ENCODE results near the gene CYB561D2. TPM values are rescaled to one million over a fixed set of nuclear protein-coding genes. Genes with fewer than 3 reads are reported as not detected.
A peak's percentile ranks its signal among the peaks of the same experiment; 100 is the strongest.

Gene CYB561D2
- polyA plus RNA-seq, 3 donors from 2014 or later: 120 to 158 (median 131) TPM

DNA sequence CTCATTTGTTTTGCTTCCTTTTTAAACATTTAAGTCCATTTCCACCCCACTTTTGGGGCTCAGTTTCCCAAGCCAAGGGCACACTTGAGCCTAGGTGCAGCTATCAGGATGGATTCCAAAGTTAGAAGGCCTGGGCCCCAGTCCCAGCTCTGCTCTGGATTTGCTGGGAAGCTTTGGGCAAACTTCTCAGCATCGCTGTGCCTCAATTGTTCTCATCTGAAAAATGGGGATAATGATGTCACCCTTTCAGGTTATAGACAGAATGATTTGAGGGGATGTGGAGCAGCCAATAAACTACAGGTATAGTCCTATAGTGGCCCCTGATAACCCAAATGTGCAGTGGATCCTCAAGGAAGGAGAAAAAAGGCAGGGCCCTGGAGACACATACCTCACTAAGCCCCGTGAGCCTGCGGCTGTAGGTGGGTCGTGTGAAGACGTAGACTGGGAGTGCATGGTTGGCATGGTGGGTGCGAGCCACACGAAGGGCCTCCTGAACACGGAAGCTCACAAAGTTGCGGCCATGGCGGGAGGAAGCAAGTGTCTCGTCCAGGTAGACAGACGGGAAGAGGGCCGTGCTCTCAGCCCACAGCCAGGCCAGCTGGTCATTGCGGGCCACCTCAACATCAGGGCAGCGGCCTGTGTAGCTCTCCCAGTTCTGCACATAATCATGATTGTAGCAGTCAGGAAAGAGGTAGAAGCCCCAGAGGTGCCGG, 31.3 kb upstream of the CYB561D2 start:
- DNase-seq: no peak
- Mint-ChIP-seq H3K4me1 (peaks cover 43 to 46% of the 10 kb centered on the region in 2 donors), H3K36me3 (peaks cover 0 to 4% (median 3%) of the 10 kb centered on the region in 3 donors), H3K4me3 (peak overlapping the region; percentile 62 to 96 (median 74)), H3K27ac (peak overlapping the region in 5 of 6 donors; percentile 74 to 79 (median 76)), H3K27me3 (ENCODE audit: low read depth in 3 of 3) (peaks cover 0 to 4% (median 4%) of the 10 kb centered on the region in 3 donors), H3K9me3 (no peaks in the 10 kb centered on the region)

DNA sequence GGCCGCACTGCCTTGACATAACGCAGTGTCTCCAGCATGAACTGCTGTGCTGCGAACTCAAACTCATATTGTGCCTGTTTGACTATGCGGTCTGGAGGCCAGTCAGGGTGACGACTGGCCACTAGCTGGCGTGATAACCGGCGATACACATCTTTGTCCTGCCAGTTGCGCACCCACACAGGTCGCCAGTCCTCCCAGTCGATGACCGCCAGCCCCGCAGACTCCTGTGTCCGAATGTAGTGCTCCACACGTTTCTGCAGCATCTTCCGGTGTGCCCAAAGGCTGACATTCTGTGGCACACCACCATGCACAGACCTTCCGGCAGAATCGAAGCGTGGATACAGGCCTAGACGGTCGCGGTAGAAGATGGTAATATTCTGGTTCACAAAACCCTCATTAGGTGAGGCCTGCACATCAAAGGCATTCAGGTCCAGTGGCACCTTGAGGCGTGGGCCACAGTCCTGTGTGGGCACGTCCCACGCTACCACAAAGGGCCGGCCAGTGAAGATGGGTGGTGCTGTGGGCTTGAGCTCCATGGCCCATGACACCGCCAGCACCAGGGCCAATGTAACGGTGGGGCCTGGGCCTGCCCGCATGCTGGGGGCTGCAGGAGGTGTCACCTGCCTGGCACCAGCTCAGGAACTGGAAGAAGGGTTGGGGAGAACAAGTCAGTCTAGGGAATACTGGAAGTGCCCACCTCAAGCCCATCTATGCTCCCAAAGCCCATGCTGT, 30.6 kb upstream of the CYB561D2 start:
- Mint-ChIP-seq H3K27me3 (ENCODE audit: low read depth in 3 of 3) (peaks cover 0 to 4% (median 4%) of the 10 kb centered on the region in 3 donors), H3K9me3 (no peaks in the 10 kb centered on the region), H3K4me3 (peak overlapping the region; percentile 91 to 96 (median 94)), H3K36me3 (peaks cover 0 to 3% (median 2%) of the 10 kb centered on the region in 3 donors), H3K4me1 (peaks cover 49 to 51% of the 10 kb centered on the region in 2 donors), H3K27ac (peak overlapping the region in 5 of 6 donors; percentile 78 to 94 (median 90))
- no peak for DNase-seq

DNA sequence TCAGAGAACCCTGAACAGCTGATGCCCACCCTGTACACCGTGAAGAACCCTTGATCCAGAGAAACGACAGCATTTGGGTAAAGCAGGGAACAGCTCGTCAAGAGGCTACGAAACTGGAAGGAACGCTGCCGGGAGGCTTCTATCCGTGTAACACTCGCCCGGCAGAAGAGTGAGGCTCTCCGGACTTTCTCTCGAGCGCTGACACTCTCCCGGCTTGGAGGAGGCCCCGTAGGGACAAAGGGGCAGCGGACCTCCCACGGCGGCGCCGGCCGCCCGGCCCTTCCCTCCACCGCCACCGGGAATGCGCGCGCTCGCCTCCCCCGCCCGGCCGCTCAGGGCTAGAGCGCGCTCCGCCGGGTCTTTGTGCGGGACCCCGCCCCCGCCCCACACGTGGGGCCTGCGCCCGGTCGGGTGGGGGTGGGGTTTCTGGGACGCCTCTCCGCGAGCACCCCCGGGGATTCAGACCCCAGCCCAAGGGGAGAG, 29.8 kb upstream of the CYB561D2 start:
- H3K4me1 Mint-ChIP-seq: peaks cover 48 to 50% of the 10 kb centered on the region in 2 donors
- H3K9me3 Mint-ChIP-seq: no peaks in the 10 kb centered on the region
- DNase-seq: no peak
- H3K27ac Mint-ChIP-seq: peak overlapping the region; percentile 69 to 94 (median 90)
- H3K4me3 Mint-ChIP-seq: peak overlapping the region; percentile 91 to 96 (median 94)
- H3K36me3 Mint-ChIP-seq: no peaks in the 10 kb centered on the region
- peaks cover 0 to 4% (median 4%) of the 10 kb centered on the region in 3 donors for H3K27me3 Mint-ChIP-seq (ENCODE audit: low read depth in 3 of 3)

DNA sequence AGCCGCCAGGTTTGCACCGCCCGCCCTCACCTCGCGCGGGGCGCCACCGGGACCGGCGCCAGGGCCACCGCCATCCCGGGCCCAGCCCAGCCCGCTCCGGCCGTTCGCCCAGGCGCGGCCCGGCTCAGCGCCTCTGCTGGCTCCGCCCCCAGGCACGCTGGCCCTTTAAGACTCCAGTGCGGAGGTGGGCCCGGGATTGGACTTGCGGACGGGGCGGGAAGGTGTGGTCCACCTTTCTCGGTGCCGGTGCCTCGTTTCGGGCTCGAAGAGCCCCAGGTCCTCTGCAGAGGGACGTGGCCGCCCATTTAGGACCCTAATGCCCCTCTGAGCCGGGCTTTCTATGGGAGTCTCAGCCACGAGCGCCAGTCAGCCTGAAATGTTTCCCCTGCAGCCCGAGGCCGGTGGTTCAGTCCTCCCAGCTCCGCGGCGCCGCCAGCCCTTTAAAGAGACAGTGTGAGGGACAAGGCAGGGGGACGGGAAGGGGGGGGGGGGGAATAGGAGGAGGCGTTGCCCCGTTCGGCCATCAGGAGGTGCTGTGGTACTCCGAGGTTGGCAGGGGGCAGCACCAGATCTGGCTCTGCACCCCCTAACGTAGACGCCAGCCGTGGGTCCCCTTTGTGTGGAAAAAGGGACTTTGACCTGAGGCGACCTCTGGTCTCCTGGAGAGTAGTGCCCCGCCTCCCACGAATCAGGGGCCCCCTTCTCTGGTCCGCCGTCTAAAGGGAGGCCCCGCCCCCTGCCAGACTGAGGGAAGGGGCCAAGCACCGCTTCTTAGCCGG, 29.1 kb upstream of the CYB561D2 start:
- Mint-ChIP-seq H3K36me3 (no peaks in the 10 kb centered on the region), H3K9me3 (no peaks in the 10 kb centered on the region), H3K4me1 (peaks cover 44 to 46% of the 10 kb centered on the region in 2 donors), H3K27ac (peak overlapping the region; percentile 80 to 92 (median 88)), H3K27me3 (ENCODE audit: low read depth in 3 of 3) (peaks cover 0 to 3% (median 2%) of the 10 kb centered on the region in 3 donors), H3K4me3 (peak overlapping the region; percentile 81 to 86 (median 85))
- DNase-seq: peak; percentile 80 to 82 (median 81)

DNA sequence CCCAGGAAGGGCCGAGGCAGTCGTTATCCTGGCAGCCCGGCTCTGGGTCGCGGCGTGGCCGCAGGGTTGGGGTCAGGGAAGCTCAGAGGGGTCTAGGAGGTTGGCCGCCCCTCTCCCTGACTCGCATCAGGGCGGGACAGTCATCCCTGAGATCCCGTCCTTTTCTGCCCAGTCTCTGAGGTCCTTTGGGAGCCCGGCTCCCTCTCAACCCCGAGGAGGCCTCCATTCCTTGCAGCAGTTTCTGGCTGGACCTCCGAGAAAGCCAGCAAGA, 28.6 kb upstream of the CYB561D2 start:
- no peaks in the 10 kb centered on the region for H3K36me3 Mint-ChIP-seq
- peak overlapping the region in 4 of 5 donors; percentile 82 to 86 (median 85) for H3K4me3 Mint-ChIP-seq
- peaks cover 0 to 2% (median 0%) of the 10 kb centered on the region in 3 donors for H3K27me3 Mint-ChIP-seq (ENCODE audit: low read depth in 3 of 3)
- H3K4me1 Mint-ChIP-seq: peaks cover 43 to 46% of the 10 kb centered on the region in 2 donors
- no peaks in the 10 kb centered on the region for H3K9me3 Mint-ChIP-seq
- no peak for DNase-seq
- H3K27ac Mint-ChIP-seq: no peak overlapping the region

DNA sequence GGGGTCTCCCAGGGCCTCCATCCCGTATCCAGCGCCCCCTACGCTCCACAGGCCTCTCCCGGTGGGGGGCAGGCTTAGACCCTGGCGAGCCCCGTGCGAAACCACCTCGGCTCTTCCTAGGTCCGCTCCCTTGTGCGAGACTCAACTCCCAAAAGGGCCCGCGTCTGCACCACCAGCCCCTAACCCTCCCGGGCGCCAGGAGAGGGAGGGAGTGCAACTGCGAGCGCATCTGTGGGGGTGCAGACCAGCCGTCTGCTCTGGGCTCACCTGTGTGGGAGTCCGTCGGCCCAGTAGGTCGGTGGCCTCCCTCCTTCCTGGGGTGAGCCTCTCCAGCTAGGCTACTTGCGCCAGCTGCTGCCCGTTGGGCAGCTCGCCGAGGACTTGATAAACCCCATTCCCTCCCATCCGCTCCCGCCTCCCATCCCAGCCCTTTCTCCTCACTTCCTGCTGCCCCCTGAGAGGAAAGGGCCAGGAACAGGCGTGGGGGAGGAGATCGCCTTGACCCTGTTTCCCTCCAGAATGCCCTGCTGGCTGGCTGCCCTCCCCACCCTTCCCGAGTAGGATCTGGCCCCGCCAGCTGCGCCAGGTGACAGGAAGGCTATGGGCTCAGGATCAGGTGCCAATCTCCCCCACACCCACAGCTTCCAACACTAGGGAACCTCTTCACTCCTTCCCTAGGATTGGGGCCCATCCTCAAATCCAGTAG, 28.1 kb upstream of the CYB561D2 start, which contains the start of gene HYAL2:
Gene HYAL2 (minus strand): TSS at position 360 of the 706 bp plus-strand sequence. CDS start 2,256 bp downstream, outside the sequence.
- H3K27me3 Mint-ChIP-seq (ENCODE audit: low read depth in 3 of 3): peaks cover 0 to 2% (median 0%) of the 10 kb centered on the region in 3 donors
- H3K27ac Mint-ChIP-seq: peak within 1 kb of the TSS; percentile 80 to 92 (median 88)
- peak within 1 kb of the TSS; percentile 81 to 86 (median 85) for H3K4me3 Mint-ChIP-seq
- peaks cover 46 to 48% of the 10 kb centered on the region in 2 donors for H3K4me1 Mint-ChIP-seq
- H3K36me3 Mint-ChIP-seq: no peaks in the 10 kb centered on the region
- no peak for DNase-seq
- no peaks in the 10 kb centered on the region for H3K9me3 Mint-ChIP-seq

DNA sequence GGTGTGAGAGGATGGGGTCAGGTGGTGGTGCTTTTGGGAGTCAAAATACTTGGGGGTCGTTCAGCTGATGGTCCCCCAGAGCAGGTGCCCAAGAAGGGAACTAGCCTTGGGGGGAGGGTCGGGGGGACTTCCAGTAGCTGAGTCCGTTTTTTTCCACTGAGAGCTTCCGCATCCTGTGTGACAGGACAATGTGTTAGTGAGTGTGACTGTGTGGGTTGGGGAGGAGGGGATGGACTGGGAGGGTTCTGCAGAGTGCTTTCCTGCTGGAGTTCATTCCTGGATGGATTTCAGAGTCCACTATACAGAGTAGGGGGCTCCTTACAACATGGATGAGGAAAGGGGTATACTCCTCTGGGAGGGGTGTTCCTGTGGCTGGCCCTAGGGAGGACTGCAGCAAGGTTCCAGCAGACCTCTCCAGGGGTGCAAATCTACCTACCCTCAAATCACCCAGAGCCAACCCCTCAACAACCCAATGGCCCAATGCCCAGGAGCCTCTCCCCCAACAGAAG, 27.5 kb upstream of the CYB561D2 start:
- peak overlapping the region in 5 of 6 donors; percentile 5 to 75 (median 59) for H3K27ac Mint-ChIP-seq
- DNase-seq: no peak
- H3K9me3 Mint-ChIP-seq: no peaks in the 10 kb centered on the region
- H3K4me1 Mint-ChIP-seq: peaks cover 47 to 53% of the 10 kb centered on the region in 2 donors
- H3K27me3 Mint-ChIP-seq (ENCODE audit: low read depth in 3 of 3): peaks cover 0 to 5% (median 0%) of the 10 kb centered on the region in 3 donors
- H3K36me3 Mint-ChIP-seq: no peaks in the 10 kb centered on the region
- peak overlapping the region in 3 of 5 donors; percentile 39 to 62 (median 58) for H3K4me3 Mint-ChIP-seq

DNA sequence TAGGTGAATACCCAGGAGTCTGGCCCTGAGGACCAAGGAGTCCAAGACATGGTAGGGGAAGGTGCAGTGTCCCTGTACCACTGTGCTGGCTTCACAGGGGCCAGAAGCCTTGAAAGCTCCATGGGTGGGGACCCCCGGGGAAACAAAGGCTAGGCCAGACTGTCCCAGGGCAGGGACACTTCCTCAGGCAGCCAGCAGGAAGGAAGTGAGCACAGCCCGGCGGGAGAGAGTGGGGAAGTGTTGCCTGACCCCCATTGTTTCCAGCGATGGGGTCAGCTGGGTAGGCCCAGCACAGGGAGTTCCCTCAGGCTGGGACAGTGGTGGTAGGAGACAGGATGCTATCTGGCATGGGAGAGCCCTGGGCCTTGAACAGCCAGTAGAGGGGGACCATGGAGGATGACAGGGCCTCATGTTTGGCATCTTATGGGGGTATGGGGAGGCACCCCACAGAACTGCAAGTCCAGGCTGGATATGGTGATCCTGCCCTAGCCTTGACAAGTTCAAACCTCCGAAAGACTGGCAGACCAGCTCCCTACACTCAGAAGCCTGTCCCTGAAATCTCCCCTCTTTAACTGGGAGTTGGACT, 27.0 kb upstream of the CYB561D2 start:
- Mint-ChIP-seq H3K27ac (peak overlapping the region in 4 of 6 donors; percentile 18 to 75 (median 49)), H3K4me3 (no peak overlapping the region), H3K4me1 (peaks cover 47 to 53% of the 10 kb centered on the region in 2 donors)

DNA sequence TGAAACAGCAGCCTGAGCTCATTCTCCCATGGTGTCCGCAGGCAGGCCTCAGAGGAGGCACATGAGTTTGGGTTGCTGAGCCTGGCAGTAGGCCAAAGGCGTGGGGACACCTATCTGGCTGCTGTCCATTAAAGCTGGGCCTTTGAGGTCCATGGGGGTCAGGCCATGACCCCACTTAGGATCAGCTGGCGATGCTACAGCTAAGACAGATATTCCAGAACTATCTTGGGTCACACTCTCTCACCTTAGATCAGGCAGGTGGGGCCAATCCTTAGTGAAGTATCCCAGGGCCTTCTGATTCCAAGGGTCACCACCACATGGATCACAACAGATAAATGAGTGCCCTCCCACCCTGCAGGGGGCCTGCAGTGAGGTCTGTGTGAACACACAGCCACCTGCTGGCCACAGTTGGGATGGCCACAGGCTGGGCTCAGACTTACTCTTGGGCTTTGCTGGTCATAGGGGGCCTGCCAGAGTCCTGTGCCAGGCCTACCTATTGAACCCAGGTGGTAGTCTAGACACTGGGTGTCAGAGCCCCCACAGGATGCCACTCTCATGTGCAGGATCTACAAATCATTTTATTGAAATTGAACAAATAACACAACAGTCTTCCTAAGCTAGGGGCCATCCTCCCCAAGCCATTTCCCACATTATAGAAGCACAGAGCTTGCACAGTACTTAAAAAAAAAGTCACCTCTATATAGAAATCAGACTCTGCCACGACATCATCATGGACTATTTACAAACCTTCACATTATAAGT, 26.1 kb upstream of the CYB561D2 start:
- Mint-ChIP-seq H3K27ac (peak overlapping the region; percentile 36 to 88 (median 71)), H3K4me1 (peaks cover 39 to 46% of the 10 kb centered on the region in 2 donors), H3K36me3 (no peaks in the 10 kb centered on the region), H3K4me3 (peak overlapping the region in 2 of 5 donors; percentile 2 to 40), H3K27me3 (ENCODE audit: low read depth in 3 of 3) (peaks cover 0 to 10% (median 2%) of the 10 kb centered on the region in 3 donors), H3K9me3 (no peaks in the 10 kb centered on the region)
- DNase-seq: peak; percentile 47 to 56 (median 56)

More for the DNA sequence above, 27.0 kb upstream of the CYB561D2 start:
- DNase-seq: no peak
- Mint-ChIP-seq H3K9me3 (no peaks in the 10 kb centered on the region), H3K27me3 (ENCODE audit: low read depth in 3 of 3) (peaks cover 0 to 5% (median 2%) of the 10 kb centered on the region in 3 donors), H3K36me3 (no peaks in the 10 kb centered on the region)

DNA sequence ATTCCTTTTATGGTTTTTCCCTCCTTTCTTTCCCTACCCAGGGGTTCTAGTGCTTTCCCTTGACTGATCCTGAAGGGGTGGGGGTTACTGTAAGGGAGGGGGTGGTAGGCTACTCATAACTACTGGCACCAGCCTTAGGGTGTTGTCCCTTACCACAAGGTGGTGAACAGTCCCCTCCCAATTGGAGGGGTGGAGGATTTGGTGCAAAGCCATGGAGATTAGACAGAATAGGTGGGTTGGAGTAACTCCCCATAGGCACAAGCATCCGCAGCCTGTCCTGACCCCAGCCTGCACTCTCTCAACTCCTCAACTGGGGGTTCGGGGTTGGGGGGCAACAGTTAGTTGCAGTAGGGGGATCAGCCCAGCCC, 25.6 kb upstream of the CYB561D2 start:
- Mint-ChIP-seq H3K4me3 (no peak overlapping the region), H3K27ac (peak overlapping the region in 5 of 6 donors; percentile 43 to 88 (median 62)), H3K27me3 (ENCODE audit: low read depth in 3 of 3) (peaks cover 0 to 10% (median 2%) of the 10 kb centered on the region in 3 donors)

DNA sequence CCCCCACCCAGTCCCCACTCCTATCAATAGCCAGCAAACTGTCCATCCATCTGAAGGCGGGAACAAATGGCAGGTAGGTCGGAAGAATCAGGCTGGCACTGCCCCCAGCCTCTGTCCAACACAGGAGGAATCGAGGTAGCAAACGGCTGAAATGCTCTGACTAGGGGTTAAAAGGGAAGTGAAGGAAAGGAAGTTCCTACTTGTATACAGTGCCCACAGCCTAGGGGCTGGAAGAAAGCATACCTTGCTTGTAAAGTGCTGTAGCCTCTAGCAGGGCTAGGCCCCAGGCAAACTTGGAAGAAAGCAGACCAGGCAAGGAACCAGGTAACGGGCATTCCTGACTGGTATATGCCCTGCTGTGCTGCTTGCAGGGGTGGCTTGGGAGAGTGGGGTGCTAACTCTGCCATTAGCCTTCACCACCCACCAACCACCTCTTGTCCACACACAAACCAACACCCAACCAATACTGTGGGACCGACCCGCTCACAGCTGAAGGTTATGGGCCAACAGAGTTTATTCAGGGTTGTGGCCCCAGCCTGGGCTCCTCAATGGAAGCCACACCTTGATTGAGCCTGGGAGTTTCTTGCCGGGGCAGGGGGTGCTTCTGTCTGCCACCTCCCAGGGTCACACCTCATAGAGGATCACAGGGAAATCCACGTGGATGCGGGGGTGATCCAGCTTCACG, 25.0 kb upstream of the CYB561D2 start:
- Mint-ChIP-seq H3K27ac (peak overlapping the region in 2 of 6 donors; percentile 53 to 62), H3K36me3 (peaks cover 0 to 2% (median 0%) of the 10 kb centered on the region in 3 donors), H3K4me3 (peak overlapping the region in 1 of 5 donors; percentile 21), H3K9me3 (no peaks in the 10 kb centered on the region), H3K4me1 (peaks cover 32 to 35% of the 10 kb centered on the region in 2 donors), H3K27me3 (ENCODE audit: low read depth in 3 of 3) (peaks cover 0 to 10% (median 2%) of the 10 kb centered on the region in 3 donors)
- no peak for DNase-seq

More for the DNA sequence above, 25.6 kb upstream of the CYB561D2 start:
- DNase-seq: no peak
- H3K4me1 Mint-ChIP-seq: peaks cover 35 to 40% of the 10 kb centered on the region in 2 donors
- H3K36me3 Mint-ChIP-seq: no peaks in the 10 kb centered on the region
- H3K9me3 Mint-ChIP-seq: no peaks in the 10 kb centered on the region

Data from immature natural killer cell (primary cell).